ENCODE data around the gene MARK4. TPM values are rescaled to one million over a fixed set of nuclear protein-coding genes. Genes with fewer than 3 reads are reported as not detected.

Gene MARK4
- total RNA-seq, 4 donors from 2014 or later: 12.2 to 42.5 (median 22.1) TPM

GRCh38 chr19:45234089-45234869 lies 16.8 kb upstream of the MARK4 start:
- DNase-seq: no peak
- Histone ChIP-seq H3K36me3 (no peaks in the 10 kb centered on the region), H3K27ac (no peak overlapping the region), H3K4me3 (no peak overlapping the region), H3K4me1 (no peaks in the 10 kb centered on the region), H3K9me3 (no peaks in the 10 kb centered on the region), H3K27me3 (peaks cover 21 to 27% (median 23%) of the 10 kb centered on the region in 3 donors)
- no peak for ATAC-seq
- TF ChIP-seq POLR2A (IDR thresholded peaks at IDR 0.05): no peak
- no peak for TF ChIP-seq CTCF (IDR thresholded peaks at IDR 0.05 in 4 of 5, conservative IDR thresholded peaks at IDR 0.05 in 1 of 5)
- in situ Hi-C loops (cut with MboI; ENCODE audit: low sequenced_read_pairs in 4 of 4) (no loop called here), intact Hi-C loops (cut with DNase I; ENCODE audit: low total_unique reads) (no loop called here)

GRCh38 chr19:45235485-45235884 lies 15.6 kb upstream of the MARK4 start:
- Histone ChIP-seq H3K36me3 (no peaks in the 10 kb centered on the region), H3K27ac (no peak overlapping the region), H3K27me3 (peaks cover 21 to 27% (median 23%) of the 10 kb centered on the region in 3 donors), H3K9me3 (no peaks in the 10 kb centered on the region), H3K4me1 (no peaks in the 10 kb centered on the region), H3K4me3 (no peak overlapping the region)
- ATAC-seq: no peak
- intact Hi-C loops (cut with DNase I; ENCODE audit: low total_unique reads): no loop called here
- DNase-seq: no peak
- in situ Hi-C loops (cut with MboI; ENCODE audit: low sequenced_read_pairs in 4 of 4): loop anchor here in 1 of 4 donors (5.0 kb wide), 1 partner anchor 33 kb away; no protein-coding TSS in a partner anchor
- TF ChIP-seq POLR2A (IDR thresholded peaks at IDR 0.05) (no peak), CTCF (IDR thresholded peaks at IDR 0.05 in 4 of 5, conservative IDR thresholded peaks at IDR 0.05 in 1 of 5) (no peak)

- Histone ChIP-seq H3K36me3 (no peaks in the 10 kb centered on the region), H3K4me3 (no peak overlapping the region), H3K27me3 (peaks cover 16 to 19% (median 16%) of the 10 kb centered on the region in 3 donors), H3K4me1 (no peaks in the 10 kb centered on the region), H3K9me3 (no peaks in the 10 kb centered on the region), H3K27ac (no peak overlapping the region)
- no peak for ATAC-seq
- intact Hi-C loops (cut with DNase I; ENCODE audit: low total_unique reads): no loop called here
- TF ChIP-seq CTCF (IDR thresholded peaks at IDR 0.05 in 4 of 5, conservative IDR thresholded peaks at IDR 0.05 in 1 of 5) (no peak), POLR2A (IDR thresholded peaks at IDR 0.05) (no peak)
- in situ Hi-C loops (cut with MboI; ENCODE audit: low sequenced_read_pairs in 4 of 4): loop anchor here in 1 of 4 donors (5.0 kb wide), 1 partner anchor 36 kb away; no protein-coding TSS in a partner anchor
- no peak for DNase-seq
Observed at GRCh38 chr19:45238556-45238955, 12.5 kb upstream of the MARK4 start.

- H3K27me3 ChIP-seq: no peaks in the 10 kb centered on the region
- H3K4me3 ChIP-seq: no peak overlapping the region
- no peaks in the 10 kb centered on the region for H3K9me3 ChIP-seq
- no peaks in the 10 kb centered on the region for H3K36me3 ChIP-seq
- peaks cover 0 to 1% of the 10 kb centered on the region in 2 donors for H3K4me1 ChIP-seq
- in situ Hi-C loops (cut with MboI; ENCODE audit: low sequenced_read_pairs in 4 of 4) (no loop called here), intact Hi-C loops (cut with DNase I; ENCODE audit: low total_unique reads) (no loop called here)
- no peak for TF ChIP-seq POLR2A (IDR thresholded peaks at IDR 0.05)
- TF ChIP-seq CTCF (IDR thresholded peaks at IDR 0.05 in 4 of 5, conservative IDR thresholded peaks at IDR 0.05 in 1 of 5): no peak
- DNase-seq (no peak), ATAC-seq (no peak)
- no peak overlapping the region for H3K27ac ChIP-seq
Observed at GRCh38 chr19:45243144-45243732, 7.8 kb upstream of the MARK4 start.
